NCI-H446 (cell line): ENCODE data around the gene TRAF1.

Experiments
- DNase-seq, 2 experiments: peaks; one replicate each; lab custom pipeline; 2025; lab: John Stamatoyannopoulos, UW

TRAF1 gene

GRCh38 chr9:120924698-120925534 is 1.7 kb downstream of the TRAF1 start:
- no peak for DNase-seq

- no peak for DNase-seq
These were observed 2.8 kb downstream of the TRAF1 start for GRCh38 chr9:120923620-120924328.

GRCh38 chr9:120922404-120923195 is 4.0 kb downstream of the TRAF1 start:
- DNase-seq, result no peak

GRCh38 chr9:120921661-120922181 is 4.9 kb downstream of the TRAF1 start:
- DNase-seq, result no peak

DNA sequence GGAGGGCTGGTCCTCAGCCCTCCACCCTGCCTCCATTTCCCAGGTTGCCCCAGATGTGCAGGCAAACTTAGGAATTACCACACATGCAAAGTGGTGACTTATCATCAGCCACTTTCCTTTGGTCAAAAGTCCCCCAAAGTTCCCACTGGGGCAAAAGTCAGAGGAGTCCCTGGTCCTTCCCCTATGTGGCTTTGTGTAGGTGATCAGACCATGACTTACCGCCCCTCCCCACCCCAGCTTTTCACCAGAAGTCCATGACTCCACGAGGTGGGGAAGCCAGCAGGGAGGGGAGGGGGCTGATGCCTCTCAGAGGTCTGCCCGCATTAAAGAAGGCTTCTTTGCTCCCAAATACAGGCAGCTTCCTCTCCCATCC is 5.8 kb downstream of the TRAF1 start:
- no peak for DNase-seq

GRCh38 chr9:120919843-120920805 is 6.5 kb downstream of the TRAF1 start:
- no peak for DNase-seq

DNA sequence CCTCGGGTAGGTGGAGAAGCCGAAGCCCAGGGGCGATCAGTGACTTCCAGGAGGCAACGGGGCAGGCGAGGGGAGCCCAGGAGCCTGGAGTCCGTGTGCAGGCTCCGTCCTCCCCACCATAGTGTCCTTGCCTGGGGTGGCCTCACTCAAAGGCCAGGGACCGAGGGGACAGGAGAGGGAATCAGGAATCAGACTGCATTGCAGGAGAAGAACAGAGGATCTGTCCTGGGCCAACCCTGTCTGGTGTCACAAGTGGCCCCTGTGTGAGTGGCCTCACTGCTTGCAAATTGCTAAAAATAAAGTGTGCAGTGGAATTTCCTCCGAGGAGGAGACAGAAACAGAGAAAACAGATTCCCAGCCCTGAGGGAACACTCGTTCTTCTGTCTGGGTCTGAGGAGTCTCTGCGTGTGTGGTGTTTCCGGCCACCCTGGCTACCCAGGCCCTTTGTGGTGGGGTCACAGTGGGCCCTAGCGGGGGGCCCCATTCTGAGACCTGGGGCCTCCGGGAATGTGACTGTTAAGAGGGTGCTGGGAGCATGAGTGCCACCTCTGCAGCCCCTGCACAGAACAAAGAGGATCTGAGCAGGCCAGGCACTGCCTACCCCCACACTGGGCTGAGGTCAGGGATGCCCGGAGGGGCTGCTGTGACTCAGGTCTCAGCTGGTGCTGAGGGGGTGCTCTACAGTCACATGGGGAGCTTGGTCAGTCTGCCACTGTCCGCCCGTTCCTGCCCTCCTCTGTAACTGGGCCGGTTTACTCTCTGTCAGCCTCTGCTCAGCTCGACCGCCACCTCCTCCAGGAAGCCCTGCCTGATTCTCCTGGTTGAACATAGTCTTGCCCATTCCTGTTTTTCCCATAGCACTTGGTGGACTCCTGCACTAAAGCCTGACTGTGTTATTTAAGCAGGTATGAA is 7.4 kb downstream of the TRAF1 start:
- DNase-seq, result no peak

- no peak for DNase-seq
These were observed 8.4 kb downstream of the TRAF1 start for GRCh38 chr9:120917929-120918762.

- no peak for DNase-seq
These were observed 9.4 kb downstream of the TRAF1 start for GRCh38 chr9:120916991-120917880.

DNA sequence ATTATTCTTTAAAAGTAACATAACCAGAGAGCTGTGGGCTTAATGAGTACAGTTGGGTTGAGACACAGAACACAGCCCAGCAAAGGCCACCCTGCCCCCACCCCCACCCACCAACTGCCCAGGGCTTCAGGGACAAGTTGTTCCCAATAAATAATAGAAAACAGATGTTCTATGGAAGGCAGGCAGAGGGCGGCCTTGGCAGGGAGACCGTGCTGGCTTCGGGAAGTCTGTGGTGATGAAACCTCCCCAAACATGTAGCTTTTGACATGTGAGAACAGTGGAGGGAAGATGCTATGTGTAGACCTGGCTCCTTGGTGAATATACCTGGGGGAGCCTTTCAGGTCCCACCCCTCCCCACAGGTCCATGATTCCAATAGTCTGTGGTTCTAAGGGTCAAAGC is 10.0 kb downstream of the TRAF1 start:
- no peak for DNase-seq

DNA sequence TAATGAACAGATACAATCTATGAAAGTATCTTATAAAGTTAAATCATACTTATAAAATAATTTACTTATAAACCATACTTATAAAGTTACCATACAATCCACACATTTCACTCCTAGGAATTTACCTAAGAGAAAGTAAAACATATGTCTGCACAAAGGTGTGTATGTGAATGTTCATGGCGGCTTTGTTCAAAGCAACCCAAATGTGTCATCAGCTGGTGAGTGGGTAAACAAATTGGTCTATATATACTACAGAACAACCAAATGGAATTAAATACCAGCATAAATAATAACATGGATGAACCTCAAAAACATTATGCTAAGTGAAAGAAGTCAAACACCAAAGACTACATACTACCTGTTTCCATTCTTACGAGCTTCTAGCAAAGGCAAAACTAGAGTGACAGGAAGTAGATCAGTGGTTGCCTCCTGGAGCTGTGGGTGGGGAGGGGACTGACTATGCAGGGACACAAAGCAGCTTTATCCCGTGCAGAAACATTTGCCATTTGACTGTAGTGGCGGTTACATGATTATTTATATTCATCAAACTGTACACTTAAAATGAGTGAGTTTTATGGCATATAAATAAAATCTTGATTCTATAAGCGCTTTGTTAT is 10.6 kb downstream of the TRAF1 start:
- no peak for DNase-seq

- no peak for DNase-seq
These were observed 11.6 kb downstream of the TRAF1 start for GRCh38 chr9:120914953-120915352.

- no peak for DNase-seq
These were observed 12.2 kb downstream of the TRAF1 start for GRCh38 chr9:120914396-120914795.

- DNase-seq, result no peak
These were observed 12.8 kb downstream of the TRAF1 start for GRCh38 chr9:120913647-120914264.

GRCh38 chr9:120912958-120913646 is 13.5 kb downstream of the TRAF1 start:
- no peak for DNase-seq

- no peak for DNase-seq
These were observed 15.2 kb downstream of the TRAF1 start for GRCh38 chr9:120911295-120911837.
